NCI-H446 (cell line): ENCODE measurements around the gene AHI1.

Experiments used
- DNase-seq, 2 experiments: peaks; one replicate each; lab custom pipeline; 2025; lab: John Stamatoyannopoulos, UW

Gene AHI1

DNA sequence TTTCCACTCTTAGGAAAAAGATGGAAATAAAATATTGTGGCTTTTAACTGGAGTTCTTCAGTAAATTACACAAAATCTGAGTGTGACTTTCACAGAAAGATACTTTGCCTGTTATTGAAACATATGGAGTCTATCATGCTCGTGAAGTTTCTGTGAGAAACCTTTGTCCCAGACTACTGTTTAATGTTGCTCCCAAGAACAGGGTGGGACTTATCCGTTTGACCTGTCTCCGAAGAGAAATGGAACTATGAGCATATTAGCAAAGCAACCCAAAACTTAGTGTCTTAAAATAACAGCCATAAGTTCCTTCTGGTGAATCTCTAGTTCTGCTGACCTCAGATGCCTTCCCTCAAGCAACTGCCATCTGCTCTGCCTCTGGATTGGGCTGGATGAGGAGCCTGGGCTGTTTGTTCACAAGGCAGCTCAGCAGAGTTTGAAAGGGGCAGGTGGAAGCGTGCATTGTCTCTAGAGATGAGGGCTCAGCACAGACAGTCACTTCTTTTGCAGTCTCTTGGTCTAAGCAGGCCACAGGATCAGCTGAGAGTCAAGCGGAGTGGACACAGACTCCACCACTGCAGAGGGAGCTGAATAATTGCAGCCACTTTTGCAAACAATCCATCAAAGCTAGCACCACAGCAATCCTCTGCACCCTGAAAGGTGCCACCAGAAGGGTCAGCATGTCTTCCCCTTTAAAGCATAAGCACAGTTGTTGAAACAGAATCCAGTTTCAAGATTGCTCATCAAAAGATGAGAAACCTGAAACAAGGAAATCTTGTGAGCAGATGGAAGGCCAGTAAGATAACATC lies 263.7 kb downstream of the AHI1 start:
- peak in 1 of 2 experiments; percentile 6 for DNase-seq
